Sigmoid colon (tissue), 7 donors: Measurements from ENCODE around the gene PTRHD1. TPM values are rescaled to one million over a fixed set of nuclear protein-coding genes. Genes with fewer than 3 reads are reported as not detected.
A peak's percentile ranks its signal among the peaks of the same experiment; 100 is the strongest.

Experiments used
- DNase-seq: peaks from one replicate; pipeline ENCODE4 v3.0.0-alpha.2; 2019
- H3K27ac ChIP-seq, 4 donors: fragments of 200-600 bp; sonication (generic); one replicate each; pipeline ENCODE4 v1.5.1; 2016 to 2019; ENCODE audit warnings: mild to moderate bottlenecking in 1 of 4
- H3K27me3 ChIP-seq, 3 donors: fragments of 200-600 bp; sonication (generic); one replicate each; pipeline ENCODE4 v1.5.1; 2019; ENCODE audit warnings: mild to moderate bottlenecking in 1 of 3
- H3K36me3 ChIP-seq, 4 donors: fragments of 200-600 bp; sonication (generic); one replicate each; pipeline ENCODE4 v1.5.1; 2016 to 2019
- H3K4me1 ChIP-seq, 4 donors: fragments of 200-600 bp; sonication (generic); one replicate each; pipeline ENCODE4 v1.5.1; 2017 to 2019
- H3K4me3 ChIP-seq, 4 donors: fragments of 200-600 bp; sonication (generic); one replicate each; pipeline ENCODE4 v1.5.1; 2017 to 2019; ENCODE audit warnings: mild to moderate bottlenecking in 2 of 4, moderate library complexity in 1 of 4
- H3K9me3 ChIP-seq, 4 donors: fragments of 200-600 bp in 3 of 4; sonication (generic) in 3 of 4; one replicate each; pipeline versions ENCODE4 v1.5.1 to v1.6.1; 2013 to 2019
- CTCF ChIP-seq, 4 experiments: fragments of 450-650 bp in 3 of 4; fragments of 200-600 bp in 1 of 4; IDR thresholded peaks; one replicate each; pipeline ENCODE4 v1.5.1; 2016 to 2019; ENCODE audit warnings: antibody characterized with exemption in 4 of 4, mild to moderate bottlenecking in 3 of 4, moderate library complexity in 2 of 4
- EP300 ChIP-seq, 4 donors: sonication (generic); formaldehyde crosslinking; IDR thresholded peaks; one replicate each; pipeline ENCODE4 v1.6.1; 2017; ENCODE audit warnings: antibody characterized with exemption in 4 of 4
- POLR2A ChIP-seq, 2 donors: fragments of 450-650 bp; IDR thresholded peaks; one replicate each; pipeline ENCODE4 v1.6.1; 2016; ENCODE audit warnings: antibody characterized with exemption in 2 of 2, mild to moderate bottlenecking in 2 of 2, moderate library complexity in 2 of 2
- POLR2AphosphoS5 ChIP-seq, 4 donors: sonication (generic); formaldehyde crosslinking; IDR thresholded peaks; one replicate each; pipeline ENCODE4 v1.6.1; 2017; ENCODE audit warnings: antibody characterized with exemption in 4 of 4
- WGBS, 2 donors: extraction: QIAGEN DNeasy Blood & Tissue Kit; methylation state at CpG; one replicate each; pipeline ENCODE4 v1.1.7; 2013; 5-methylcytosine and 5-hydroxymethylcytosine counted together
- intact Hi-C: fragments of 100-400 bp; cut with DNase I; formaldehyde crosslinking; loops from one replicate; pipeline ENCODE4 v1.15.1; 2023
- polyA plus RNA-seq, 3 donors: library from polyadenylated mRNA; stranded (reverse); fragments of 200-250 nt; gene quantifications; one replicate each; pipeline ENCODE4 v1.2.3, GENCODE V29; 2013
- total RNA-seq, 4 donors: library from RNA; depleted of rRNA; stranded (reverse); fragments of >200 nt; gene quantifications; one replicate each; pipeline ENCODE4 v1.1.0, GENCODE V29; 2016
- donor health status: healthy with polysubstance abuse.
- donor health status: Bipolar disorder and iron deficiency.
- donor health status: healthy.

The PTRHD1 gene
- total and polyA plus RNA-seq, 7 donors, result 10.5 to 56.4 (median 35.5) TPM

- H3K4me1 ChIP-seq, result peaks cover 0 to 10% (median 8%) of the 10 kb centered on the region in 4 donors
- WGBS, 2 donors, result 42 to 68% methylated on average over 5 of the region's 5 CpGs
- TF ChIP-seq POLR2AphosphoS5 (IDR thresholded peaks at IDR 0.05) (no peak), EP300 (IDR thresholded peaks at IDR 0.05) (no peak), POLR2A (IDR thresholded peaks at IDR 0.05) (no peak), CTCF (IDR thresholded peaks at IDR 0.05) (no peak)
- no peak overlapping the region for H3K4me3 ChIP-seq
- H3K9me3 ChIP-seq, result no peaks in the 10 kb centered on the region
- H3K27me3 ChIP-seq, result no peaks in the 10 kb centered on the region
- no peak for DNase-seq
- no peak overlapping the region for H3K27ac ChIP-seq
- no peaks in the 10 kb centered on the region for H3K36me3 ChIP-seq
- intact Hi-C loops, result loop anchor here (1.0 kb wide), 1 partner anchor 416 kb away; no protein-coding TSS in a partner anchor
These were observed 33.6 kb upstream of the PTRHD1 start for GRCh38 chr2:24826773-24827145.

GRCh38 chr2:24825883-24826772, 32.9 kb upstream of the PTRHD1 start:
- peak; percentile 57 for DNase-seq
- TF ChIP-seq EP300 (IDR thresholded peaks at IDR 0.05) (no peak), POLR2AphosphoS5 (IDR thresholded peaks at IDR 0.05) (no peak), CTCF (IDR thresholded peaks at IDR 0.05) (no peak), POLR2A (IDR thresholded peaks at IDR 0.05) (no peak)
- Histone ChIP-seq H3K36me3 (no peaks in the 10 kb centered on the region), H3K4me3 (no peak overlapping the region), H3K27ac (no peak overlapping the region), H3K4me1 (peaks cover 0 to 10% (median 8%) of the 10 kb centered on the region in 4 donors), H3K27me3 (no peaks in the 10 kb centered on the region), H3K9me3 (no peaks in the 10 kb centered on the region)
- intact Hi-C loops, result no loop called here
- WGBS, 2 donors, result 89 to 90% methylated on average over 14 of the region's 14 CpGs

- TF ChIP-seq CTCF (IDR thresholded peaks at IDR 0.05), result peak in 1 of 4 experiments; percentile 33
- TF ChIP-seq EP300 (IDR thresholded peaks at IDR 0.05), result no peak
- H3K36me3 ChIP-seq, result no peaks in the 10 kb centered on the region
- H3K27ac ChIP-seq, result no peak overlapping the region
- WGBS, 2 donors, result 89 to 90% methylated on average over 16 of the region's 16 CpGs
- H3K9me3 ChIP-seq, result no peaks in the 10 kb centered on the region
- intact Hi-C loops, result no loop called here
- peaks cover 0 to 10% (median 8%) of the 10 kb centered on the region in 4 donors for H3K4me1 ChIP-seq
- peak; percentile 54 for DNase-seq
- no peak overlapping the region for H3K4me3 ChIP-seq
- H3K27me3 ChIP-seq, result no peaks in the 10 kb centered on the region
These were observed 32.0 kb upstream of the PTRHD1 start for GRCh38 chr2:24824966-24825882.

- Histone ChIP-seq H3K27ac (no peak overlapping the region), H3K4me1 (peaks cover 0 to 10% (median 8%) of the 10 kb centered on the region in 4 donors), H3K4me3 (no peak overlapping the region), H3K27me3 (no peaks in the 10 kb centered on the region), H3K9me3 (no peaks in the 10 kb centered on the region), H3K36me3 (peaks cover 0 to 8% (median 0%) of the 10 kb centered on the region in 4 donors)
- TF ChIP-seq POLR2AphosphoS5 (IDR thresholded peaks at IDR 0.05), result no peak
- no peak for TF ChIP-seq POLR2A (IDR thresholded peaks at IDR 0.05)
- no peak for TF ChIP-seq CTCF (IDR thresholded peaks at IDR 0.05)
- no peak for TF ChIP-seq EP300 (IDR thresholded peaks at IDR 0.05)
- intact Hi-C loops, result no loop called here
- peak; percentile 43 for DNase-seq
- 95 to 97% methylated on average over 14 of the region's 14 CpGs for WGBS, 2 donors
These were observed 30.9 kb upstream of the PTRHD1 start for GRCh38 chr2:24824071-24824588.
